ENCODE data around the gene CEBPE.

The CEBPE gene

DNA sequence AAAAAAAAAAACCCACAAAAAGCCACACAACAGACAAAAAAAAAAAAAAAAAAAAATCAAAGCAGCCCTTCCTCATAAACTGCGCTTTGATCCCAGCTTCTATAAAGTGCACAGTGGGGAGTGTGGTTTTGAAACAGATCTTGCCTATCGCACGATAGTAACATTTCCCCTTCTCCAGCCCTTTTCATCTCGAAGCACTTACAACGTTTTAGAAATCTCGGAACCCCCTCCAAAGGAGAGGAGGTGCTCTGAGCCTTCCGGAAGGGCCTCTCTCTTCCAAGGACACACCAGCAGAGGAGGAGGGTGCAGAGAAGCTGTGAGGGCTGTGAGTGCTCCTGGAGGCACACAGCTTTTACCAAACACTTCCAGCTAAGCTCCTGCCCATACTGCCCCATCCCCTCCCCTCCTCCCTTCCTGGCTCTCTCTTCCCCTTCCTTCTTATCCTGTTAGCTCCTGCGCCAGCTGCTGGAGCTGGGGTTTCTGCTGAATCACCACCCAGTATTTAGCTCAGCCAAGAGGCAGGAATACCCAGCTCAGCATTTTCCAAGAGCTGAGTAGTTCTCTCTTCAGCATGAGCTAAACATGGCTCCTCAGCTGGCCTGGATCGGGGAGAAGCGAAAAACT lies 36.0 kb upstream of the CEBPE start:
- Histone ChIP-seq H3K27ac (no peak overlapping the region), H3K27me3 (replicated peaks) (peaks cover 3% of the 10 kb centered on the region), H3K36me3 (replicated peaks) (no peaks in the 10 kb centered on the region), H3K4me3 (ENCODE audit: low read depth, low read length) (no peak overlapping the region)
- TF ChIP-seq, protein P1, sequence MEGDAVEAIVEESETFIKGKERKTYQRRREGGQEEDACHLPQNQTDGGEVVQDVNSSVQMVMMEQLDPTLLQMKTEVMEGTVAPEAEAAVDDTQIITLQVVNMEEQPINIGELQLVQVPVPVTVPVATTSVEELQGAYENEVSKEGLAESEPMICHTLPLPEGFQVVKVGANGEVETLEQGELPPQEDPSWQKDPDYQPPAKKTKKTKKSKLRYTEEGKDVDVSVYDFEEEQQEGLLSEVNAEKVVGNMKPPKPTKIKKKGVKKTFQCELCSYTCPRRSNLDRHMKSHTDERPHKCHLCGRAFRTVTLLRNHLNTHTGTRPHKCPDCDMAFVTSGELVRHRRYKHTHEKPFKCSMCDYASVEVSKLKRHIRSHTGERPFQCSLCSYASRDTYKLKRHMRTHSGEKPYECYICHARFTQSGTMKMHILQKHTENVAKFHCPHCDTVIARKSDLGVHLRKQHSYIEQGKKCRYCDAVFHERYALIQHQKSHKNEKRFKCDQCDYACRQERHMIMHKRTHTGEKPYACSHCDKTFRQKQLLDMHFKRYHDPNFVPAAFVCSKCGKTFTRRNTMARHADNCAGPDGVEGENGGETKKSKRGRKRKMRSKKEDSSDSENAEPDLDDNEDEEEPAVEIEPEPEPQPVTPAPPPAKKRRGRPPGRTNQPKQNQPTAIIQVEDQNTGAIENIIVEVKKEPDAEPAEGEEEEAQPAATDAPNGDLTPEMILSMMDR (IDR thresholded peaks at IDR 0.05; ENCODE audit: low read depth, low read length, missing control alignments), result no peak
- in situ Hi-C loops (cut with HindIII; ENCODE audit: low pct_ligation_motif_present, low sequenced_read_pairs), result no loop called here
- DNase-seq, result peak; percentile 59

DNA sequence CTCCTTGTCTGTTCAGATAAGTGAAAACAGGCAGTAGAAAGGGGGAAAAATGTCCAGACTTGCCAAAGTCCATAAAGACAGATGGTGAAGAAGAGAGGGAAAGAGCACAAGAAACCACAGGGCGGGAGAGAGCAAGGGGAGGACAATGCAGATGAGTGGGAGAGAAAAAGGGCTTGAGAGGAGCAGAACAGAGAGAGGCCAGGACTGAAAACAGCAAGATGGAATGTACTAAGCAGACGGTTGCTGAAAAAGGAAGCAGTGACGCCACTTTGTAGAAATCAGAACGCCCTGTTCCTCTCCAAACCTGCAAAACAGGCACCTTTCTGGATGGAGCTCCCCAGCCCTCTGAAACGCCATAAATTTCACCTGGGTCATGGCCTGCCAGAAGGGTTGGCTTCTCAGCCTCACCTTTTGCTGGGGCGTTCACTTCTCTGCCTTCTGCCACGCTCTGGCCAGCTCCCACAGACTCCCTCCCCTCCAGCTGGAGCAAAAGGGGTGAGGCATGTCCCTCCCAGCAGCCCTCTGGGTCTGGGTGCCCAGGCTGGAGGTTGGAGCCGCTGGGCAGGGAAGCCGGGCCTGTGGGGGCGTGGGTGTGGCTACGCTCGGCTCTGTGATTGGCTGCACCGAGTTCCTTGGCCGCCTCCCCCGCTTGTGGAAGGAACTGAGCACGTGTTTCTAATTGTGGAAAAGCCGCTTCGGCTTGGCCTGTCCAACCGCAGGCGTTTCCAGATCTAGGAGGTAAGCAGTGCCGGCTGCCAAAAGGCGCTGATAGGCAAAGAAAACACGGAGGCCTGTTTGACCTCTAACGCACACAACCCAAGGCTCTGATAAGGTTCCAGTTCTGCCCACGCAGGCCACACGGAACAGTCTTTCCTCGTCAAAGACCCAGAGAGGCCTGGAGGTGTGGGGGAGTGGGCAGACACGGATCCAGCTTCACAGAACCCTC lies 35.1 kb upstream of the CEBPE start:
- peaks cover 3% of the 10 kb centered on the region for H3K27me3 ChIP-seq (replicated peaks)
- TF ChIP-seq, protein P1 (IDR thresholded peaks at IDR 0.05; ENCODE audit: low read depth, low read length, missing control alignments), result no peak
- H3K36me3 ChIP-seq (replicated peaks), result no peaks in the 10 kb centered on the region
- H3K4me3 ChIP-seq (ENCODE audit: low read depth, low read length), result no peak overlapping the region
- no peak overlapping the region for H3K27ac ChIP-seq
- in situ Hi-C loops (cut with HindIII; ENCODE audit: low pct_ligation_motif_present, low sequenced_read_pairs), result no loop called here
- DNase-seq, result peak; percentile 13

- no peak overlapping the region for H3K27ac ChIP-seq
- TF ChIP-seq, protein P1 (IDR thresholded peaks at IDR 0.05; ENCODE audit: low read depth, low read length, missing control alignments), result no peak
- no peak for DNase-seq
- H3K36me3 ChIP-seq (replicated peaks), result no peaks in the 10 kb centered on the region
- H3K4me3 ChIP-seq (ENCODE audit: low read depth, low read length), result no peak overlapping the region
- peaks cover 3% of the 10 kb centered on the region for H3K27me3 ChIP-seq (replicated peaks)
- in situ Hi-C loops (cut with HindIII; ENCODE audit: low pct_ligation_motif_present, low sequenced_read_pairs), result no loop called here
Measured at GRCh38 chr14:23151342-23151741, 32.3 kb upstream of the CEBPE start.

- Histone ChIP-seq H3K27me3 (replicated peaks) (peaks cover 3% of the 10 kb centered on the region), H3K27ac (no peak overlapping the region), H3K4me3 (ENCODE audit: low read depth, low read length) (no peak overlapping the region), H3K36me3 (replicated peaks) (no peaks in the 10 kb centered on the region)
- TF ChIP-seq, protein P1 (IDR thresholded peaks at IDR 0.05; ENCODE audit: low read depth, low read length, missing control alignments), result no peak
- in situ Hi-C loops (cut with HindIII; ENCODE audit: low pct_ligation_motif_present, low sequenced_read_pairs), result no loop called here
- DNase-seq, result no peak
Measured at GRCh38 chr14:23149745-23150144, 30.7 kb upstream of the CEBPE start.

DNA sequence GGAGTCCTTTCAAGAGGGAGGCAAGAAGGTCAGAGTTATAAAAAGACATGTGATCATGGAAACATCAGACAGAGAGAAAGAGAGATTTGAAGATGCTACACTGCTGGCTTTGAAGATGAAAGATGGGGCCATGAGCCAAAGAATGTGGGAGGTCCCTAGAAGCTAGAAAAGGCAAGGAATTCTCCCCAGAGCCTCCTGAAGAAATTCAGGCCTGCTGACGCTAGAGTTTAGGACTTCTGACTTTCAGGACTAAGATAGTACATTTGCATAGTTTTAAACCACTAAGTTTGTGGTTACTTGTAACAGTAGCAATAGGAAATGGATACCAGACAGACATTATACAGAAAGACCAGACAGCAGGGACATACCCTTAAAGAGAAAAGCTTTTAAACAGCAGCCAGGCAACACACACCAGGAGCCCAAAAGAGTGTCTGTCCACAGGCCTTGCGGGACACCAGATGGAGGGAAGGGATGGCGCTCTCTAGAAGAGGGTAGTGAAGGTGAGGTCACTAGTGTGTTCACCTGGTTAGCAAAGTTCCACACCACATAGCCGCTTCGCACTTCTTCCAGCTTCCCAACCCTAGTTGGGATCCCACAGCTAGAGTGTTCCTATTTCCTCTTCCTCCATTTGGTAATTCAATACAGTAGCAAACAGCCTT lies 29.7 kb upstream of the CEBPE start:
- no peak for DNase-seq
- in situ Hi-C loops (cut with HindIII; ENCODE audit: low pct_ligation_motif_present, low sequenced_read_pairs), result no loop called here

More for the DNA sequence above, 29.7 kb upstream of the CEBPE start:
- H3K36me3 ChIP-seq (replicated peaks), result no peaks in the 10 kb centered on the region
- TF ChIP-seq, protein P1 (IDR thresholded peaks at IDR 0.05; ENCODE audit: low read depth, low read length, missing control alignments), result no peak
- H3K27ac ChIP-seq, result no peak overlapping the region
- peaks cover 4% of the 10 kb centered on the region for H3K27me3 ChIP-seq (replicated peaks)
- no peak overlapping the region for H3K4me3 ChIP-seq (ENCODE audit: low read depth, low read length)

All from brain microvascular endothelial cell (primary cell).